ENCODE measurements around the gene FAM171A2. TPM values are rescaled to one million over a fixed set of nuclear protein-coding genes. Genes with fewer than 3 reads are reported as not detected.

FAM171A2 gene
- total and polyA plus RNA-seq, 2 of the 4 experiments (the other 2 are of a cell fraction), result 3.2 to 5.9 TPM

- no peak overlapping the region for H2AK9ac ChIP-seq (replicated peaks; ENCODE audit: low read depth, low read length, poor library complexity)
- no peak overlapping the region for H3K4me3 ChIP-seq (ENCODE audit: insufficient read depth, low read depth, low read length)
- ATAC-seq (ENCODE audit: low read depth) (no peak), DNase-seq (no peak)
- no peak overlapping the region for H4K91ac ChIP-seq (ENCODE audit: insufficient read depth, low read depth, low read length)
- 9% methylated on average over 20 of the region's 38 CpGs; no CpG with 5 or more reads in 1 of the 2 experiments for WGBS, 2 experiments (ENCODE audit: extremely low coverage in 2 of 2, insufficient read length in 1 of 2)
- no peaks in the 10 kb centered on the region for H3K79me1 ChIP-seq (ENCODE audit: low read depth in 1 of 2, low read length in 2 of 2)
- no peak overlapping the region for H3K14ac ChIP-seq (replicated peaks; ENCODE audit: low read depth, low read length)
- H3K4me1 ChIP-seq (ENCODE audit: control insufficient read depth, insufficient read depth, low read length), result peaks cover 4% of the 10 kb centered on the region; the same call in 1 of the 2 replicates
- in situ Hi-C loops (cut with MboI; ENCODE audit: low sequenced_read_pairs), result no loop called here
- peak overlapping the region; percentile 23 for H2AFZ ChIP-seq (replicated peaks; ENCODE audit: low read length, poor library complexity)
- ChIA-PET POLR2A (ENCODE audit: unreplicated experiment) (interaction anchor here (0.6 kb wide), 2 partner anchors 11 to 98 kb away, joined by 3 to 8 read pairs; no protein-coding TSS in a partner anchor), CTCF (no interaction called here)
- H3K9ac ChIP-seq (ENCODE audit: low read depth, low read length), result no peak overlapping the region
- H3K56ac ChIP-seq (ENCODE audit: extremely low read depth, insufficient read depth, low read length), result no peak overlapping the region
- BruUV-seq (replicated peaks), result no TSS peak
- H3K23ac ChIP-seq (ENCODE audit: low read depth, low read length), result no peak overlapping the region
- H2BK5ac ChIP-seq (ENCODE audit: low read depth, low read length, poor library complexity, severe bottlenecking), result no peak overlapping the region
- peaks cover 53% of the 10 kb centered on the region for H3K27me3 ChIP-seq (ENCODE audit: control insufficient read depth, insufficient read depth, low read length)
- H2BK120ac ChIP-seq (ENCODE audit: low read depth, low read length), result no peak overlapping the region
- H3K9me1 ChIP-seq (ENCODE audit: insufficient read depth, low read length), result no peaks in the 10 kb centered on the region; the same call in 1 of the 2 replicates
- H4K5ac ChIP-seq (ENCODE audit: low read depth, low read length), result no peak overlapping the region
- intact Hi-C loops (cut with micrococcal nuclease), result no loop called here
- TF ChIP-seq MXI1 (IDR thresholded peaks at IDR 0.05; ENCODE audit: borderline replicate concordance, low read depth, low read length) (no peak), BHLHE40 (IDR thresholded peaks at IDR 0.05; ENCODE audit: low read depth, low read length) (no peak), FOS (IDR thresholded peaks at IDR 0.05; ENCODE audit: low read depth, low read length) (no peak), CHD1 (IDR thresholded peaks at IDR 0.05; ENCODE audit: low read depth, low read length) (no peak), MAZ (IDR thresholded peaks at IDR 0.05; ENCODE audit: borderline replicate concordance, low read depth, low read length) (no peak), RCOR1 (IDR thresholded peaks at IDR 0.05; ENCODE audit: insufficient replicate concordance, low read length) (no peak), RFX5 (IDR thresholded peaks at IDR 0.05; ENCODE audit: low read depth, low read length) (no peak), POLR2A (IDR thresholded peaks at IDR 0.05; ENCODE audit: low read depth, low read length) (no peak), USF2 (IDR thresholded peaks at IDR 0.05; ENCODE audit: low read depth, low read length) (no peak), SMC3 (IDR thresholded peaks at IDR 0.05; ENCODE audit: low read depth, low read length) (no peak), NFE2L2 (IDR thresholded peaks at IDR 0.05; ENCODE audit: low read depth, low read length) (no peak), MAFK (IDR thresholded peaks at IDR 0.05; ENCODE audit: low read depth, low read length) (no peak), CEBPB (IDR thresholded peaks at IDR 0.05; ENCODE audit: low read depth, low read length) (no peak), RAD21 (IDR thresholded peaks at IDR 0.05; ENCODE audit: low read length) (no peak)
- dilution Hi-C loops (cut with HindIII; ENCODE audit: low sequenced_read_pairs, unreplicated experiment), result no loop called here
- H3K18ac ChIP-seq (ENCODE audit: low read depth, low read length), result no peak overlapping the region
- H3K36me3 ChIP-seq (ENCODE audit: control insufficient read depth, insufficient read depth, low read length), result peaks cover 12% of the 10 kb centered on the region
- no peak overlapping the region for H2BK20ac ChIP-seq (ENCODE audit: low read depth, low read length)
- no peak overlapping the region for H2BK15ac ChIP-seq (ENCODE audit: low read depth, low read length)
- H3K27ac ChIP-seq (ENCODE audit: insufficient read depth, low read length), result no peak overlapping the region
- no peak overlapping the region for H4K8ac ChIP-seq (ENCODE audit: low read depth in 2 of 2, low read length in 2 of 2)
- no peak overlapping the region; the same call in 1 of the 2 replicates for H3K4me2 ChIP-seq (ENCODE audit: low read depth, low read length)
- H3K9me3 ChIP-seq (ENCODE audit: control insufficient read depth, insufficient read depth, low read length), result peaks cover 5% of the 10 kb centered on the region
- no peak overlapping the region for H3K4ac ChIP-seq (ENCODE audit: low read depth, low read length)
- H2AK5ac ChIP-seq (ENCODE audit: low read depth, low read length), result no peak overlapping the region
- peaks cover 4% of the 10 kb centered on the region; the same call in 1 of the 2 replicates for H4K20me1 ChIP-seq (ENCODE audit: insufficient read depth, low read length)
Measured at GRCh38 chr17:44315760-44316731, 47.6 kb downstream of the FAM171A2 start.

Measured in IMR-90 (cell line).